ENCODE measurements around the gene ARMCX2. TPM values are rescaled to one million over a fixed set of nuclear protein-coding genes. Genes with fewer than 3 reads are reported as not detected.

Gene ARMCX2
- total and polyA plus RNA-seq, 2 of the 4 experiments (the other 2 are of a cell fraction) = 63.6 to 109 TPM

Small RNA genes within 50 kb of the gene (microRNA-seq; reads per million reads assigned to microRNA genes)
- gene RNU6-30P (ENCODE audit: insufficient read depth, insufficient read length) = not detected
- gene RNU6-587P (ENCODE audit: insufficient read depth, insufficient read length) = not detected

Small RNA genes within 50 kb of the gene (small RNA-seq; reads per million reads assigned to genes)
- gene RNU6-30P = 0.33 to 125 (median 0.46) reads per million in 5 experiments
- gene RNU6-587P = 0 reads per million in 5 experiments

Other genes starting within 250 kb of the ARMCX2 start
- 2.3 and 3.1 TPM in 2 replicates for gene ARMCX4, start 174.4 kb downstream of the ARMCX2 start, total RNA-seq (2012; rRNA removed)
- gene ARMCX4, start 174.4 kb downstream of the ARMCX2 start, polyA plus RNA-seq (2012; rRNA removed) = 3.3 and 4.2 TPM in 2 replicates
- gene ARMCX1, start 109.3 kb downstream of the ARMCX2 start, total RNA-seq (2012; rRNA removed) = 22.9 and 31.1 TPM in 2 replicates
- gene ARMCX1, start 109.3 kb downstream of the ARMCX2 start, polyA plus RNA-seq (2012; rRNA removed) = 13.6 and 14.2 TPM in 2 replicates
- 26.7 and 29.0 TPM in 2 replicates for gene ARMCX6, start 41.9 kb downstream of the ARMCX2 start, total RNA-seq (2012; rRNA removed)
- gene ARMCX6, start 41.9 kb downstream of the ARMCX2 start, polyA plus RNA-seq (2012; rRNA removed) = 77.4 and 81.3 TPM in 2 replicates
- gene ARMCX3, start 36.7 kb downstream of the ARMCX2 start, total RNA-seq (2012; rRNA removed) = 42.1 and 64.2 TPM in 2 replicates
- gene ARMCX3, start 36.7 kb downstream of the ARMCX2 start, polyA plus RNA-seq (2012; rRNA removed) = 35.3 and 48.5 TPM in 2 replicates

Data from IMR-90 (cell line).